HS-27A (cell line): ENCODE data around the gene FCER2.
"Not testable (repeated sequence)": the region's sequence is repeated elsewhere in the genome, so short reads cannot be mapped to it uniquely, and the experiment has no call there.

Experiments used
- DNase-seq: peaks from one replicate; pipeline ENCODE4 v3.0.0-alpha.2; 2012; ENCODE audit warnings: low read depth, missing footprints

FCER2 gene, protein sequence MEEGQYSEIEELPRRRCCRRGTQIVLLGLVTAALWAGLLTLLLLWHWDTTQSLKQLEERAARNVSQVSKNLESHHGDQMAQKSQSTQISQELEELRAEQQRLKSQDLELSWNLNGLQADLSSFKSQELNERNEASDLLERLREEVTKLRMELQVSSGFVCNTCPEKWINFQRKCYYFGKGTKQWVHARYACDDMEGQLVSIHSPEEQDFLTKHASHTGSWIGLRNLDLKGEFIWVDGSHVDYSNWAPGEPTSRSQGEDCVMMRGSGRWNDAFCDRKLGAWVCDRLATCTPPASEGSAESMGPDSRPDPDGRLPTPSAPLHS

GRCh38 chr19:7701654-7702457 lies at the start of gene FCER2:
Gene FCER2 (minus strand): TSS chr19:7702131. CDS start chr19:7699760, 2,371 bp downstream.
- DNase-seq = no peak

DNA sequence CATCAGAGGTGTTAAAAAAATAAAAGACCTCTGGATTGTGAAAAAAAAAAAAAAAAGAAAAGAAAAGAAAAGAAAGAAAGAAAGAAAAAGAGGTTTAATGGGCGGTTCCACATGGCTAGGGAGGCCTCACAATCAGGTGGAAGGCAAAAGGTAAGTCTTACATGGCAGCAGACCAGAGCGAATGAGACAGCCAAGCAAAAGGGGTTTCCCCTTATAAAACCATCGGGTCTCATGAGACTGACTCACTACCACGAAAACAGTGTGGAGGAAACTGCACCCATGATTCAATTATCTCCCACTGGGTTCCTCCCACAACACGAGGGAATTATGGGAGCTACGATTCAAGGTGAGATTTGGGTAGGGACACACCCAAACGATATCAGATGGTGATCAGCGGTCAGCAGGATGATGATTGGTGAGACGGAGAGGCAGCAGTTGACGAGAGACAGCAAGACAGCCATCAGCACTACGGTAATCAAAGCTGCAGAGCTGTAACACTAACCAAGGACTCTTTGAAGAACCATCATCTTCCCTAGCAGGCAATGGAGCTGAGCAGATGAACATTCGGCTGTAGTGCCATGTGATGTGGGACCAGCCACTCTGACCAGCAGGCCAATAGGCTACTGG lies 49.3 kb upstream of the FCER2 start:
- DNase-seq = no peak

DNA sequence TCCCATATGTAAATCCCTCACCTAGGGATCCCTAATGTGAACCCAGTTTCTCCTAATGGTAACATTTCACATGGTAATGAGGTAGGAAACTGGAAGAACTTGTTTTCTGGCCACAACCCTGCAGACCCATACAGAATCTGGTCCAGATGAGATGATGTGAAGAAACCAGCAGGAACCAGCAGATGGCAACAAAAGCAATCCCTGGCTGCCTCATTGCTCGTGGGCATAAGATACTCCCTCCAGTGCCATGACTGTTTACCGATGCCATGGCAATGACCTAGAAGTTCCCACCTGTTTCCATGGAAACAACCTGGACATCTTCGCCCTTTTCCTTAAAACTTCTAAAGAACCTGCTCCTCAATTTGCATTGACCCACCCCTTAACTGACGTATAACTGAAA lies 46.8 kb upstream of the FCER2 start:
- DNase-seq = no peak

DNA sequence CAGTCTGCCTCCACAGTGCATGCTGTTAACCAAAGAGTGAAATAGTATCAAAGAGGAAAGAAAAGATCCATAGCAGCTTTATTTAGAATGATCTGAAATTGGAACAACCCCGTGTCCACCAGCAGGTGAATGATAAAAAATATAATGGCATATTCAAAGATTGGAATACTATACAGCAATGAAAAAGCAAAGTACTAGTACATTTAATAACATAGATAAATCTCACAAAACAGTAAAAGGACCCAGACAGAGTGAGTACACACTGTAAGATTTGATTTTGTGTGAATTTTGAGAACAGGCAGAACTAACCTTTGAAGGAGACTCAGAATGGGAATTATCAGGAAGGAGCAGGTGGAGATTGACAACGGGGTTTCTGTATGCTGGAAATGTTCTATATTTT lies 46.2 kb upstream of the FCER2 start:
- DNase-seq = no peak

GRCh38 chr19:7746903-7747884 lies 45.3 kb upstream of the FCER2 start, which contains the start of gene CD209:
Gene CD209 (minus strand): TSS chr19:7747534. CDS start chr19:7747511, 23 bp downstream.
- DNase-seq = no peak

GRCh38 chr19:7746306-7746705 lies 44.4 kb upstream of the FCER2 start:
- DNase-seq = not testable (repeated sequence)

GRCh38 chr19:7744871-7745650 lies 43.1 kb upstream of the FCER2 start:
- DNase-seq = no peak

GRCh38 chr19:7744199-7744786 lies 42.4 kb upstream of the FCER2 start:
- no peak for DNase-seq

- no peak for DNase-seq
These were observed 41.5 kb upstream of the FCER2 start for GRCh38 chr19:7743425-7743841.

- no peak for DNase-seq
These were observed 41.1 kb upstream of the FCER2 start for GRCh38 chr19:7742991-7743390.

GRCh38 chr19:7742575-7742974 lies 40.6 kb upstream of the FCER2 start:
- no peak for DNase-seq

DNA sequence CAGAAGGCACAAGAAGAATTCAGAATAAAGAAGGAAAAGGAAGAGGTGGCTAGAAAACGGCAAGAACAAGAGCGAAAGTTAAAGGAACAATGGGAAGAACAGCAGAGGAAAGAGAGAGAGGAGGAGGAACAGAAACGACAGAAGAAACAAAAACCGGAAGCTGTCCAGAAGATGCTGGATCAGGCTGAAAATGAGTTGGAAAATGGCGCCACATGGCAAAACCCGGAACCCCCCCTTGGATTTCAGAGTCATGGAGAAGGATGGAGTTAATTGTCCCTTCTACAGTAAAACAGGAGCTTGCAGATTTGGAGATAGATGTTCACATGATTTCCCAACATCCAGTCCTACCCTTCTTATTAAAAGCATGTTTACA lies 38.7 kb upstream of the FCER2 start:
- DNase-seq = no peak

DNA sequence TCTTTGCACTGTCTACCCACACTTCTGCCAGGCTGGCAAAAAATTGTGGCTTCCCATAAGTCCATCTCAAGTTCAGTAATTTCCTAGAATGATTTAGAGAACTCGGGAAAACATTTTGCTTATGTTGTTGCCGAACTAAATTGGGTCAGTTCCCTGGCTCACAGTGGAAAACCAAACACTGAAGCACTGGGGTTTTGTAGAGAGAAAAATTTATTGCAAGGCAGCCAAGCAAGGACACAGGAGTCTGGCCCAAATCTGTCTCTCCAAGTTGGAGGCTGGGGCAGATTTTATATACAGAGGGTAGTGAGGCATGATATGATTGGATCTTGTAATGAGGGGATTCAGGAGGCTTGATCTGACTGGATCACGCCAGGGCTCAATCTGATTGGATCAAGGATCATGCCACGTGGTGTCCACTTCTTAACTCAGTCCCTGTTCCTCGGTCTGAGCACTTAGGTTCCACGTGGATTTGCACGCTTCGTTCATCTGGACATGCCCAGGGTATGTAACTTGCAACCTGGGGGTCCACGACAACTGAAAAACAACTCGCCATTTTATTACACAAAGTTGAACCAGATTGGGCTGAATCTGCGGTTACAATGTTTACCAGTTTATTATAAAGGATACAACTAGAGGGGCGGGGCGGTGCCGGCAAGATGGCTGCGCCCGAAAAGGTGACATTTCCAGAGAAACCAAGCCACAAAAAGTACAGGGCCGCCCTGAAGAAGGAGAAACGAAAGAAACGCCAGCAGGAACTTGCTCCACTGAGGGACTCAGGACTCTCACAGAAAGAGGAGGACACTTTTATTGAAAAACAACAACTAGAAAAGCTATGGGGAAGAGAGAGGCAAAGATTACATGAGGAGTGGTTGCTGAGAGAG lies 38.1 kb upstream of the FCER2 start:
- DNase-seq = no peak

DNA sequence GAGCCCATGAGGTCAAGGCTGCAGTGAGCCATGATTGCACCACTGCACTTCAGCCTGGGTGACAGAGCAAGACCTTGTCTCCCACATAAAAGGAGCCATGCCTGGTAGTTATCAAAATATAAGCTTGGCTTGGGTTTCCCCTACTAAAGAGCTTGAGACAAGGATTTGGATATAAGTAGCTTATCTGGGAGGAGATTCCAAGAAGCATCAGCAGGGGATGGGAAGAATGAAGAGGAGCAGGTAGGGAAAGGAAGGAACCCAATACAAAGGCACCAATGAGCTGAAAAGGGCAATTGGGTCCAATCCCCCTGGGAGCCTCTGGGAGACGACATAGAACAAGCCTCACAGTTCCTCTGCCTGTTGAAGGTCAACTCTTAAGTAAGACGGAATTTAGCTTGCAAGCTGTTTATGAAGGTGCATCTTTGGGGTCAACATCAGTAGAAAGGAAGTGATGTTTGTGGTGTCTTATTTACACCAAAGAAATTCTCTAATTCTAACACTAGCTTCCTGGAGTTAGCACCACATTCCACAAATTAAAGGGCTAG lies 37.4 kb upstream of the FCER2 start:
- no peak for DNase-seq

DNA sequence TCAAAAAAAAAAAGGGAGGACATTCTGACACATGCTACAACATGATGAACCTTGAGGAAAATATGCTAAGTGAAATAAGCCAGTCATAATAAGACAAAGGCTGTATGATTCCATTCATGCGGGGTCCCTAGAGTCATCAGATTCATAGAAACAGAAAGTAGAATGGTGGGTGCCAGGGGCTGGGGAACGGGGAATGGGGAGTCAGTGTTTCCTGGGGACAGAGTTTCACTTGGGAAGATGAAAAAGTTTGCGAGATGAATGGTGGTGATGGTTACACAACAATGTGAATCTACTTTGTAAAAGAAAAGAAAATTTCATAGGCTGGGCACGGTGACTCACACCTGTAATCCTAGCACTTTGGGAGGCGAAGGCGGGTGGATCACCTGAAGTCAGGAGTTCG lies 36.1 kb upstream of the FCER2 start:
- DNase-seq = no peak

- no peak for DNase-seq
These were observed 35.3 kb upstream of the FCER2 start for GRCh38 chr19:7737215-7737614.

GRCh38 chr19:7736148-7736547 lies 34.2 kb upstream of the FCER2 start:
- DNase-seq = no peak

- DNase-seq = no peak
These were observed 32.6 kb upstream of the FCER2 start for GRCh38 chr19:7734220-7735203.
